Renal cortex interstitium (tissue), 11 donors: ENCODE measurements around the gene AJAP1. TPM values are rescaled to one million over a fixed set of nuclear protein-coding genes. Genes with fewer than 3 reads are reported as not detected.

ENCODE experiments used
- DNase-seq, 11 donors: peaks; one replicate each; pipeline ENCODE4 v3.0.0-alpha.2; 2013; ENCODE audit warnings: low read depth in 9 of 11, low spot score in 4 of 11; ENCODE audit errors: extremely low read depth in 1 of 11
- polyA plus RNA-seq, 3 donors: library from polyadenylated mRNA; unstranded; fragments of 120-200 nt; gene quantifications; one replicate each; pipeline ENCODE4 v1.2.1, GENCODE V29; 2013; ENCODE audit not compliant: insufficient read length in 3 of 3

The AJAP1 gene
- polyA plus RNA-seq, 3 donors, result 1.0 to 2.9 (median 1.4) TPM

DNA sequence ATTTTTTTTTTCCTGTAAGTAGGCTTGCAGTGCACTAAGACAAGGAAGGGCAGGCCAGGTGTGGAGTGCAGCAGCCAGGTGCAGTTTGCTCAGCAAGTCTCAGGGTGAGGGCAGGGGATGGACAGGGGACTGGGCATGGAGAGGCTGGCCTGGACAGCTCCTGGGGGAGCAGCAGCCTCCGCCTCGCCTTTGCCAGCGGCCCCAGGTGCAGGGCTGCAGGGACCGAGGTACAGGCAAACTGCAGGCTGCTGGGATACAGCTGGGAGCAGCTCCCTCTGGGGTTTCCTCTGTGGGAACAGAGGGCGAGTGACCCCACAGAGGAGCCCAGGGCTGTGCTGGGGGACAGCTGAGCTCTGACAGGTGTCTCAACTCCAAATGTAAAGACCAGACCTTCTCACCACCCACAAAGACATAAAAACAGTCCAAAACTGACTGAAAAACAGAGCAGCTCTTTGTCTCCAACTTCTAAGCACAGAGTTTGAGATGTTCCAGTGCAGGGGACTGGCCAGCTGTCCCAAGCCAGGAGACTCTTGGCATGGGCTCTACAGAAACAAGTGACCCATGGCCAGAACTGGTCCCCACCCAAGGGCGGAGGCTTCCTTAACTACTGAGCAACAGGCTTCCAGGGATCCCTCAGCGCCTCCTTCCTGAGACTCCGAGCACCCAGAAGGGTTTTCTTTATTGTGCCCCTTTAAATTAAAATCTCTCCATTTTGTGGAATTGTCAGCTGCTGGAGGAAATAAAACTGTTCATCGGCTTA is 27.7 kb upstream of the AJAP1 start:
- no peak for DNase-seq

DNA sequence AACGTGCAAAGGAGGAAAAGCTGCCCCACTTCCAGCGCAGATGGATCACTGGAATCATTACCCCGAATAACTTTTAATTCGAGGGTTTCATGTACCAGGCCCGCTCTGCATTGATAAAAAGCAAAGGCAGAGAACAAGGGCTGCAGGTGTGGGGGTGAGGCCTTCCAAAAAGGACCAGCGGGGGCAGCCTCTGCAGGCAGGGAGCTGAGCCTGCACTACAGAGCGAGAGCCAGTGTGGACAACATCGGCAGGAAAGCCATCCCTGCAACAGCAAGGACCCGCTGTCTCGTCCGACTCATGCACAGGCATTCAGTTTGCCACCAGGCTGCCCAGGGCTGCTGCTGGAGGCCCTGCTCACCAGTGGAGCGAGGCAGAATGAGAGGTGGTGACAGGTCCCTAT is 27.1 kb upstream of the AJAP1 start:
- DNase-seq, result no peak

DNA sequence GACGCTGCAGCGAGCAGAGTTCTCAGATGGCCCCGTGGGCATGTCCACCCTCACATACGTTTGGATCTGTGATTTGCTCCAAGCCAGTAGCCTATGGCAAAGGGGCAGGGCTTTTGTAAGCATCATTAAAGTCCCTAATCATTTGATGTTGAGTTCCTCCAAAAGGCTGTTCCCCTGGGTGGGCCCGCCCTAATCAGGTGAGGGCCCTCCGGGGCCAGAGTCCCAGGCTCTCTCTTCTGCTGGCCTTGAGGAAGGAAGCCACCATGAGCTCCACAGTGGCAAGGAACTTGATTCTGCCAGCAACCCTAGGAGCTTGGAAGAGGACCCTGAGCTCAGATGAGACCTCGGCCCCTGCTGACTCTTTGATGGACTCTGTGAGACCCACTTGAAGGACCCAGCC is 25.4 kb upstream of the AJAP1 start:
- no peak for DNase-seq

DNA sequence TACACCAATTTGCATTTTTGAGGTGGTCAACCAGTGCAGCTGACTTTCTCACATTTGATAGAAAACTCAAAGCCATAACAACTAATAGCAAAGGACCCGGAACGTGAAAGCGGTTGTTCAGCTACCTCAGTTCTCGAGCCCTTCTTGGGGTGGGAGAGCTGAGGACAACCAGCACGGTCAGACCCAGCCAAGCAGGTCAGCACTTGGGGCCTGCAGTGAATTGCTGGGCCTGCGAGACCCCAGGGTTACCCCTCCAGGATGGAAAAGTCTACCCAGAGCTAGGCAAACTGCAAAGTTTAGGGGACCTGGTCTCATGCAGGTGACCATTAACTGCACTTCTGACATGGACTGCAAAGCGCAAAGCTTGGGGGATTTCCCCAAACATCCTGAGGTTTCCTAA is 23.8 kb upstream of the AJAP1 start:
- DNase-seq, result no peak

DNA sequence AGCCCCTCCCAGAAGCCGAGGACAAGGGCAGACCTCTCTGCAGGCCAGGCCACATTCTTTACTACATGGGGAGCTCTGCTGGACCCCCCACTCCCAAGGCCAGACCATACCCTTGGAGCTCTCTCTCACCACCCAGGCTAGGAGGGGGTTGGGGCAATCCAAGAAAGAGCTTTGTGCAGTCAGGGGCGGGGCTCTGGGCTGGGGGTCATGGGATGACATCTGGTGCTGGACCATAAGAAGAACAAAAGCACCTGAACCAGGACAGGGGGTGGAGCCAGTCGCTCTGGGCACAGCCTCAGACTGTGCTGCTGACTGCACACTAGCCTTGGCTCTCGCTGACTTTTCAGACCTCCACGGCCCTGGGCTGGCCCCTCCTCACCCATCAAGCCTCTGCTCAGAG is 23.1 kb upstream of the AJAP1 start:
- DNase-seq, result no peak

DNA sequence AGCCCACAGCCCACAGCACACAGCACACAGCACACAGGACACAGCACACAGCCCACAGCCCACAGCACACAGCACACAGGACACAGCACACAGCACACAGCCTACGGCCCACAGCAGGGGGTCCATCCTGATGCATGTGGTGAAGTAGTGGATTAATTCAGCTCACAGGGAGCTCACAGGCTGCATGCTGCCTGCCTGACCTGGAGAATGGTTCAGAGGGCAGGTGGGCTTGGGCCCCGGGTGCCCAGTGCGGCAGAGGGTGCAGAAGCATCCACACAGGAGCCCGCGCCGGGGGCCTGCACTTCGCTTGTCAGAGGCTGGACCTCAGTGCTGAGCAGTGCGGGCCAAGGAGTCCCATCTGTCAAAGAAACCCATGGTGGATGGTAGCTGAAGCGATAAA is 21.1 kb upstream of the AJAP1 start:
- no peak for DNase-seq

DNA sequence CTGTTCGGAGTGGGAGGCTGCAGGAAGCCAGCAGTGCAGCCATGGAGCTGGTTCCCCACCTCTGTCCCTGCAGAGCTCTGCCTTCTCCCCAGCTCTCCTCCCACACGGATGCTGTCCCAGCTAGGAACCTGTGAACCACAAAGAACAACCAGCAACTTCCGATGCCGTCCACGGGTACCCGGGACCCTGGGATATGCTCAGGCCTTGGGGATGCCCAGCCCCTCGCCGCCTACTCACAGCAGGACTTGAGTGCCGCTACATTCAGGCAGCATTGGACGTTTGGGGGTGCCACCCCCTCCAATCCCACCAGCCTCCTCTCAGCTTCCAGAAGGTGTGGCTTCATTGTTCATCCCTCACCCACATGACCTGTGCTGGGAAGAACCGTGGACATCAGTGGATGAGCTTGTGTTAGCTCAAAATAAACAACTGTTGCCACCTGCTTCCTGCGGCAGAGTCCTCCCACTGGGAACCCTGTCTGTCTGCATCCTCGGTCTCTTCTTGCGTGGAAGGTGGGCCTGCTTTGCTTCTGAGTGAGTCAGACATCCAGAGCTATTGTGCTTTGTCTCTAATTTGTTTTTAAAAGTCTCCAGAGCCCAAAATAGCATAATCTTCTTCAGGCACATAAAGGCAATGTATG is 20.1 kb upstream of the AJAP1 start:
- DNase-seq, result no peak

DNA sequence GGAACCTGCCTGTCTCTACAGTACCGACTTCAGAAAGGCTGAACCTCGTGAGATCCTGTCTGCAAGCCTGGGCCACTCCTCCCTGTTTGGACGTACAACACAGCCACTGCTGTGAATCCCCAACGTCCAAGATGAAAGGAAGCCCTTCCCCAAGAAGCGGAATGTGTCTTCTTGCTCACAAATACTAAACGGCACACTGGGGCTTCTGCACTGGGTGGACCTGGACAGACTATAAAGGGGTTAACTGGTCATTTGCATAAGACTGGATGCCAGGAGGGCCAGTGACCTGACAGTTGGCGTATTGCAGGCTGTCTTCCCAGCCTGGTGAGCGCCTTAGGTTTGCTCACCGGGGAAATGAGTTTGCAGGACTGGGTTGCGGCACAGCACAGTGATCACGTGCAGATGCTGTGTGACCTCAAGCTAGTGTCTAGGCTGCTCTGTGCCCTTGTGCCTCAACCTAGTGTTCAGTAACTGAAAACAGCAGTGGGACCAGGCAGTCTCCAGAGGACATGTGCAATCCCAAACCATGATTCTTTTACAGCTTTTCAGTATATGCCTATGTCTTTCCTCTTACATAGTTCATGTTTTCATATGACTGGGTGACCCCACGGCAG is 19.5 kb upstream of the AJAP1 start:
- DNase-seq, result no peak

DNA sequence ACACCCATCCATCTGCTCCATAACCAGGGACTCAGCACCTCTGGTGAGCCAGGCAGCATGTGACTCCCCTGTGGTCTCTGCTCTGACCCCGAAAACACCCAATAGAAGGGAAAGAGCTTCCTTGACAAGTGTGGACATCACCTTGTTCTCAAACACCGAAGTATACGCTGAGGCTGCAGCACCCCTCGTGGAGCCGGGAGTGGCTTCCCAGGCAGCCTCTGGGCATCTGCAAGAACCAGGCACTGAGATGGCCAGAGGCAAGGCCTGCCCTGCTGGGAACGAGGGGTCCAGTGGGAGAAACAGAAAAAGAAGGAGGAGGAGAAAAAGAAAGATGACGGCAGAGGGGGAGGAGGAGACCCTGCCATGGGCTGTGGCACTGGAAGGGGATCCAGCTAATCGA is 18.2 kb upstream of the AJAP1 start:
- no peak for DNase-seq

DNA sequence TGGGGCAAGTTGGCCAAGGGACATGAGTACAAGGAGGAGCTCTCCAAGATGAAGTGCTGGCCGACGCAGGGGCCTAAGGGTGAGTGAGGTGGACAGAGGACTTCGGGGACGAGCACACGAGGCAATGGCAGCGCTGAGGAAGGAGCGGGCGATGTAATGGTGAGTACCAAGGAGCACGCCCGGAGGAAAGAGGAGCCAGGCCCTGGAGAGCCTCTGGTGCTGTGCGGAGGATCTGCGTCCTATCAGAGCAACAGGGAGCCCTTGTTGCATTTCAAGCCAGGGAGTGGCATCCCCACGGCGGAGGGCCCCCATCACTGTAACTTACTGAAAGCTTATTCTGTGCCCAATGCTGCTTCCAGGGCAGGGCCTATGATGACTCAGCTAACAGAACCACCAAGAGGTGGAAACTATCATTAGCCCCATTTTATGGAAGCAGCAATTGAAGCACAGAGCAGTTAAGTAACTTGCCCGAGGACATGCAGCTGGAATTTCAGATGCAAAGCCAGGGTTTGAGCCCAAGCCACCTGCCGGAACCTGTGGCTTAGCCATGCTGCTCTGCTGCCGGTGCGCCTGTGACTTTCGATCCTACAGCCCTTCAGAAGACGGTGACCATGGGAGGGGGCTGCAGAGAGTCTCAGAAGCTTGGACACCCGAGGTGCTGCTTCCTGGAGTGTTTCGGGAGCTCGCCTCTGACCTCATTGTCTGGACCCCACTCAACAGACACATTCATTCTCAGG is 17.6 kb upstream of the AJAP1 start:
- no peak for DNase-seq

DNA sequence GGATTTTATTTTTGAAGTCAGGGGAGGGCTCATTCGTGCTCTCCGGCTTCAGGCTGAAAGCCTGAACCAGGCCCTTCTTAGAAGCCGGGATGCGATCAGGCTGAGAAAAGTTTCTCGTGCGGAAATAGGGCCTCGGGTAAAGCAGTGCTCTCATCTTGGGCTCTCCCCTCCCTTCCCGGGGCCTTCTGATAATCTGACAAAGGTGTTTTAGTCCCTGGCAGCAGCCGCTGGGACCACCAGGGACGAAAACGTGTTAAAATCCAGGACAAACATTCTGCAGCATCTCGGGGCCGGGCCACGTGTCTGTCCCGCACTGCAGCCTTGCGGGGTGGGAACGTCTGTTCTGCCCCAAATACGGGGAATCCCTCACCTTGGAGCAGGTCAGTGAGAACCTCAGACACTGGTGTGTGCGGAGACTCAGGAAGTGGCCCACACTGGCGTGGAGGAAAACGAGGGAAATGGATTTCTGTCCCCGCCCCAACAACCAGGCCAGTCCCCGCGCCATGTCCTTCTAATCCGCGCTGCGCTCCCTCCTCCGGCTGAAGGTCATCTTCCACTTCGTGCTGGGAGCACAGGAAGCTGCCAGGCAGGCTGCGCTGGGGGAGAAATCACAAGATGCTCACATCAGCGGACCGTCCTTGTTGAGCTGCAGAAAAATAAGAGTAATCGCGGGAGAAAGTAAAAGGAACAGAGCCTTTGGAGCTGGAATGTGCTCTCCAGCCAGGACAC is 16.6 kb upstream of the AJAP1 start:
- no peak for DNase-seq

DNA sequence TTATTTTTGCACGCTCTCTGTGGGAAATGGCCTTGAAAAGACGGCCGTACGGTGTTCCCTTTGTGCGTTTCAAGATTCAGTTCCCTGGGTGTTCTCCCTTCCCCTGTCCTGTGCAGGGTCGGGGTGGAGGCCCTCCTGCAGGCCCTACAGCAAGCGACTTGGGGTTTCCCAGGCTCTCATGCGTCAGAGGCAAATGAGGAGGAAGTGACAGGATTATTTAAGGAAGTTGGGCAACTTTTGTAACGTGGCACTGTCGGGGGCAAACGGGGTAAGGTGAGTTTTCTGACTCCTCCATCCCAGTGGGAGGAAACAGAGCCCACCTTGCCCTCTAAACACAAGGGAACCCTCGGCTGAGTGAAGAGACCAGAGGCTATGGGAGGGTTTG is 16.1 kb upstream of the AJAP1 start:
- no peak for DNase-seq

DNA sequence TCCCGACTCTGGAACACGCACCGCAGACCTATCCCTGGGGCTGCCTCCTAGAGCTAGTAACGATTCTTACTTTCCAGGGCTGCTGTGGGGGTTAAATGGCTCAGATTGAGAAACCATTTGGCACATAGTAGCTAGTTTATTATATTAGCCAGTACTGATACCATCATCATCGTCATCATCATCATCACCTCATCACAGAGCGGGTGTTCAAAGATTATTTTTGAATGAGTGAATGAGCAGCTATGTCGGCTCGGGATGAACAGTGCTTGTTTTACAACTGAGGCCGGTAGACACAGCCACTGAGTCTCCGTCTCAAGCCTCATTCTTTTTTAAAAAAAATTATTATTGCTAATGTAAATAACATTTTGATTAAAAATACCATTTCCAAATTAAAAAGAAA is 13.5 kb upstream of the AJAP1 start:
- no peak for DNase-seq

DNA sequence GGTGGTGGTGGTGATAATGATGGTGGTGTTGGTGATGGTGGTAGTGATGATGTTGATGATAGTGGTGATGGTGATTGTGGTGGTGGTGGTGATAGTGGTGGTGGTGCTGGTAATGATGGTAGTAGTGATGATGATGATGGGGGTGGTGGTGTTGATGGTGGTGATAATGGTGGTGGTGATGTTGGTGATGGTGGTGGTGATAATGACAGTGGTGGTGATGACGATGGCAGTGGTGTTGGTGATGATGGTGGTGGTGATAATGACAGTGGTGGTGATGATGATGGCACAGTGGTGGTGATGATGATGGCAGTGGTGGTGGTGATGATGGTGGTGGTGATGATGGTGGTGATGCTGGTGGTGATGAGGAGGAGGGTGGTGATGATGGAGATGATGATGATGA is 7.0 kb upstream of the AJAP1 start:
- no peak for DNase-seq

DNA sequence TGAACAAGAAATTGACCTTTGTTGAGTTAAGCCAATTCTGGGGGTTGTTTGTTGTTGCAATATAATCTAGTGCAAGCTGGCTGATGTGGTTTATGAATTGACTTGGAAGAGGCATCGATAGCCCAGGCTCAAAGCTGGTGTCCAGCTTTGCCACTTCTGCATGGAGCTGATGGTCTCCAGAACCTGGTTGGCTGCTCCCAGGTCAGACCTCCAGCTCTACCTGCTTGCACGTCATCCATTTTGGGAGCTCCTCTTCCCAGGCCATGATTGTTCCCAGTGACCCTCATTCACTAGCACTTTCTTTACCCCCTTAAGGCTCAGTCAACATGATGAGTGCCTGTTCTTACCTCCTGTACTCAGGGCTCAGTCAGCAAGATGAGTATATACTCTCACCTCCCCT is 5.8 kb upstream of the AJAP1 start:
- DNase-seq, result no peak

DNA sequence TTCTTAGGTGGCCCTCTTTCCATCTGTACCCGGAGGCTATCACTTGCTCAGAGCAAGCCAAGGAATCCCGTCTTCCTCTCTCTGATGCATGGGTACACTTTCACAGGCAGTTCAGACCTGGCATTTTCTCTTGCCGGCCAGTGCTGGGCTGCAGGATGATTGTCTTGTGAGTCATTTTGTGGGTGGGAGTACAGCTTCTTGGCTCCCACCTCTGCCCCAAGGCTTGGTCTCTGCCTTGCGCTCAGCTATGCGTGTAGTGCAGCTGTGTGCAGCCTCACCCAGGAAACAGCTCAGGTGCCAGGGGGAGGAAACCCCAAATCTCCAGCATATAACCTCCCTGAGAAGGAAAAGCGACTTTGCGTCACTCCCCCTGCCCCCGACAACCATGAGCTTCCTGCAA is 3.9 kb upstream of the AJAP1 start:
- DNase-seq, result no peak

DNA sequence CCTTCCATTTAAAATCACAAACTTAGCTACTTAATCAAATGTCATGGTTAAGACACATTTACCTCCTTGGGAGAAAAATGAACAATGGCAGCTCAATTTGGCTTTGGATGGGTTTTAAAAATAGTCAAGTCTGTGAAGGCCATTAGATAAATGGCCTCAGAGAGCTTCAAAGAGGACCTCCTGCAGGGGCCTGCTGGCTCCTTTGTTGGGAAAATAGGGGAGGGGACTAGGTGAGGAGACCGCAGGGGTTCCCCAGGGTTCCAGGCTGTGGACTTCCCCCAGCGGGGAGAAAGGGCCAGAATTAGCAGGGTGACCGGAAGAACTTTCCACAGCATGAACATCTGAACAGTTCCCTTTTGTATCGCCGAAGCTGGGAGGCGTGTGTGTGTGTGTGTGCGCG is 3.4 kb upstream of the AJAP1 start:
- no peak for DNase-seq

DNA sequence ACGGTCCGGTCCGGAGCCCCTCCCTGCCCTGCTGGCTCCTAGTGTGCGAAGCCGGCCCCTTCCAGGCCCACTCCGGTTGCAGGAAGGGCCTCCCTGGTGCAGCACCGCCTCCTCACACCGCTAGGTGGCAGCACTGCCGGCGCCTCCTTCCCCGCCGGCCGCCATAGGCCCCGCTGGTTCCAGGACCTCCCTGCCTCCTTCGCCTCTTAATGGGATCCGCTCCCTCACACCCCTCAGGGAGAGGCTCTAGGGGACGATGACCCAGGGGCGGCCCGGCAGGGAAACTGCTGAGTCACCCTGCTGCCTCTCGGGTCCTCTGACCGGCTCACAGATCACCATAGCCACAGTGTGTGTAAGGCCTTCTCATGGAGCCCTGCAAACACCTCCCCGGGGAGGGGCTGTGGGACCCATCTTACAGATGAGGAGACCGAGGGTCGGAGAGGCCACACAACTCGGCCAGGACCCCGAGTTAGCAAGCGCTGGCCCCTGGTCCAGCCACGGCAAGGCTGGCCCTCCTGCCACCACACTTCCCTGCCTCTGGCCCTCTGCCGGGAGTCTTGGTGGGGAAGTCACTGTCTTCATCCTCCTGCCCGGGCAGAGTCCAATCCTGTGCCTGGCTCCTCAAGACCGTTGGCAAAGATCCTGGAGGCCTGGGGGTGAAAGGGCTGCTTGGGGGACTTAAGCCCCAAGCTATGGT is 1.6 kb upstream of the AJAP1 start:
- peak in 2 of 11 donors; percentile 9 to 39 for DNase-seq

DNA sequence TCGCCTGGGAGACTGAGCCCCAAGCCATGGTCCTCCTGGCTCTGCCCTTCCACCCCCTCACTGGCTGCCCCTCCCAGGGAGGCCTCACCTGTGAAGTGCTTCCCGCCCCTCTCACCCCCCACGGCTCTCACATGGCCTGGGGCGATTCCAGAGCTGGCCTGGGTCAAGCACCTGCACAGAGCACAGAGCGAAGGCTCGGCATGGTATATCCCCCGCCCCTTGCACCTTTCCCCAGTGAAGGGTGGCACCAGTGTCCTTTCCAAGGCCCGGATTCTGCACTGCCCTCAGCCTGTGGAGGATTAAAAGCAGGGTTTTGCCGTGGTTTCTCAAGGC is 1.1 kb upstream of the AJAP1 start:
- DNase-seq, result no peak
